Skeletal muscle satellite cell (primary cell): ENCODE results near the gene DUSP16.
"Not testable (repeated sequence)": the region's sequence is repeated elsewhere in the genome, so short reads cannot be mapped to it uniquely, and the experiment has no call there.

Experiments
- H3K27me3 ChIP-seq: 2 replicates; pipeline ENCODE4 v1.7.0; 2013; ENCODE audit warnings: low read length; ENCODE audit not compliant: control insufficient read depth, insufficient read depth
- H3K36me3 ChIP-seq: 2 replicates; pipeline ENCODE4 v1.7.0; 2013; ENCODE audit warnings: mild to moderate bottlenecking, control low read depth, low read length; ENCODE audit not compliant: insufficient read depth
- H3K4me1 ChIP-seq: 2 replicates; pipeline ENCODE4 v1.7.0; 2013; ENCODE audit warnings: low read length; ENCODE audit not compliant: control insufficient read depth, insufficient read depth
- H3K4me2 ChIP-seq: 2 replicates; pipeline ENCODE4 v1.7.0; 2013; ENCODE audit warnings: mild to moderate bottlenecking, low read length
- H3K4me3 ChIP-seq: 2 replicates; pipeline ENCODE4 v1.7.0; 2013; ENCODE audit warnings: low read length
- H3K9ac ChIP-seq: 2 replicates; pipeline ENCODE4 v1.7.0; 2013; ENCODE audit warnings: mild to moderate bottlenecking, low read depth, low read length, moderate library complexity
- H3K9me3 ChIP-seq: replicated peaks from 2 replicates; pipeline ENCODE4 v1.7.0; 2013; ENCODE audit warnings: mild to moderate bottlenecking, control low read depth, low read length

The DUSP16 gene

GRCh38 chr12:12502815-12503151, 59.9 kb downstream of the DUSP16 start:
- no peak overlapping the region for H3K9ac ChIP-seq
- H3K4me3 ChIP-seq = no peak overlapping the region
- no peak overlapping the region for H3K4me2 ChIP-seq
- H3K9me3 ChIP-seq = no peaks in the 10 kb centered on the region
- peaks cover 6% of the 10 kb centered on the region for H3K4me1 ChIP-seq
- H3K36me3 ChIP-seq = no peaks in the 10 kb centered on the region
- H3K27me3 ChIP-seq = no peaks in the 10 kb centered on the region

GRCh38 chr12:12502130-12502814, 60.4 kb downstream of the DUSP16 start:
- H3K4me2 ChIP-seq, H3K9ac ChIP-seq, H3K4me1 ChIP-seq, H3K36me3 ChIP-seq, H3K4me3 ChIP-seq, H3K27me3 ChIP-seq, H3K9me3 ChIP-seq: not testable (repeated sequence)

GRCh38 chr12:12501121-12501520, 61.5 kb downstream of the DUSP16 start:
- H3K4me3 ChIP-seq = no peak overlapping the region
- H3K4me1 ChIP-seq = peaks cover 2% of the 10 kb centered on the region
- no peak overlapping the region for H3K4me2 ChIP-seq
- no peak overlapping the region for H3K9ac ChIP-seq
- no peaks in the 10 kb centered on the region for H3K36me3 ChIP-seq
- no peaks in the 10 kb centered on the region for H3K9me3 ChIP-seq
- H3K27me3 ChIP-seq = no peaks in the 10 kb centered on the region

DNA sequence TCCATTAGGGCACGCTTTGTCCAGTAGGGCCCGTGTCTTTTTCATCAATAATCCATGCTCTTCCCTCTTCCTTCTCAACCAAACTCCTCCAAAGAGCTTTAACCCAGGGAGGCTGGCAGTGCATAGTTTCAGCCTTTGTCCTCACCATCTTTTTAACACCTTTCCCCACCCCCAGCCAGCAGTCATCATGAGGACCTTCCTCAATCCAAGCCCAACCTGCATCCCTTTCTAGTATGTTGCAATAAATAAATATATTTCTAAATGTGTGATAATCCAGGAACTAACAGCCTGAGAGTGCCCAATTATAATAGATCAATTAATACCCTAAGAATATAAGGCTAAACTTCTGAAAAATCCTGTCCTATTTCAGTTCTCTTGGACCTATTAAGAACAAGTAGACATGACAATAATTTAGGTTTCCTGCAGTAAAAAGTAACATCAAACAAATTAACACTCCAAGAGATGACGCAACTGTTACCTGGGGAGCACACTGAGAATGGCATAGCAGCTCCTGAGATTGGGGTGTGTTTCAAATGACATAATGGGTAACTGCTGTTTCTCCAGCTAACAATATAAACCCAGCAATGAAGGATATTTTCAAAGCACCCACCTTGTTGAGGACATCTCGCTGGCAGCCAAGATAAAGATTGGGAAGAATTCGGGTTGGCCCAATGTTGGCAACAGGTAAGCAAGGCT, 62.6 kb downstream of the DUSP16 start:
- Histone ChIP-seq H3K27me3 (no peaks in the 10 kb centered on the region), H3K9me3 (no peaks in the 10 kb centered on the region), H3K4me2 (no peak overlapping the region), H3K4me3 (no peak overlapping the region), H3K36me3 (no peaks in the 10 kb centered on the region), H3K4me1 (no peaks in the 10 kb centered on the region), H3K9ac (no peak overlapping the region)

DNA sequence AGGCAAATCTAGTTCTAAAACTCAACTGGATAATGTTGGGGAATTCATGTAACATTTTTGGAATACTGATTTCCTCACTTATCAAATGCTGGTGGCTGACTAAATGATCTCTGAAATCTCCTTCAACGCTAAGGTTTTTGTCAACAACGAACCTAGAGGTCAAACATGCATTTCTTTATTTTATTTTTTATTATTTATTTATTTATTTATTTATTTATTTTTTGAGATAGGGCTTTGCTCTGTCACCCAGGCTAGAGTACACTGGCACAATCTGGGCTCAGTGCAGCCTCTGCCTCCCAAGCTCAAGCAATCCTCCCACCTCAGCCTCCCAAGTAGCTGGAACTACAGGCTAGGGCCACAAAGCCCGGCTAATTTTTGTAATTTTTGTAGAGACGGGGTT, 64.5 kb downstream of the DUSP16 start:
- Histone ChIP-seq H3K36me3 (no peaks in the 10 kb centered on the region), H3K4me3 (no peak overlapping the region), H3K9me3 (no peaks in the 10 kb centered on the region), H3K27me3 (no peaks in the 10 kb centered on the region), H3K4me1 (no peaks in the 10 kb centered on the region), H3K4me2 (no peak overlapping the region), H3K9ac (no peak overlapping the region)

- Histone ChIP-seq H3K9ac (no peak overlapping the region), H3K9me3 (no peaks in the 10 kb centered on the region), H3K36me3 (no peaks in the 10 kb centered on the region), H3K4me3 (no peak overlapping the region), H3K4me1 (no peaks in the 10 kb centered on the region), H3K27me3 (no peaks in the 10 kb centered on the region), H3K4me2 (no peak overlapping the region)
Observed at GRCh38 chr12:12495536-12495935, 67.1 kb downstream of the DUSP16 start.

- no peaks in the 10 kb centered on the region for H3K27me3 ChIP-seq
- no peaks in the 10 kb centered on the region for H3K4me1 ChIP-seq
- no peak overlapping the region for H3K4me2 ChIP-seq
- H3K4me3 ChIP-seq = no peak overlapping the region
- H3K9me3 ChIP-seq = no peaks in the 10 kb centered on the region
- no peak overlapping the region for H3K9ac ChIP-seq
- no peaks in the 10 kb centered on the region for H3K36me3 ChIP-seq
Observed at GRCh38 chr12:12492547-12492946, 70.1 kb downstream of the DUSP16 start.

DNA sequence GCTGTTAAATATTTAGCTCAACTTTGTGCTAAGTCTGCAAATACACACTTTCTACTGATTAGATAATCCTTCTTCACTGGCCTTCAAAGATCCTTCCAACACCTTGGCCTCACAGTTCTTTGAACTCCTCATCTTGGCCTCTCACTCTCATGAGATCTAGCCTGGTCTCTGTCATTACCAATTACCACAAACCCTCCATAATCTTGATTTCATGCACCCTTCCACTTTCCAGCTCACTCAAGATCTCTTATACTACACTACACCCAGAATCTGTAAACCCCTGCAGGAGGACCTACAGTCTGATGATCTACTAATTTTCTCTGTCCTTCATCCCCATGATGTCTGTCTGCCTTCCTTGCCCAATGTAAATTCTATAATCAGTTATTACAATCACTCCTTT, 71.1 kb downstream of the DUSP16 start:
- no peak overlapping the region for H3K4me3 ChIP-seq
- H3K27me3 ChIP-seq = no peaks in the 10 kb centered on the region
- H3K4me1 ChIP-seq = no peaks in the 10 kb centered on the region
- H3K9me3 ChIP-seq = no peaks in the 10 kb centered on the region
- H3K9ac ChIP-seq = no peak overlapping the region
- no peaks in the 10 kb centered on the region for H3K36me3 ChIP-seq
- H3K4me2 ChIP-seq = no peak overlapping the region

DNA sequence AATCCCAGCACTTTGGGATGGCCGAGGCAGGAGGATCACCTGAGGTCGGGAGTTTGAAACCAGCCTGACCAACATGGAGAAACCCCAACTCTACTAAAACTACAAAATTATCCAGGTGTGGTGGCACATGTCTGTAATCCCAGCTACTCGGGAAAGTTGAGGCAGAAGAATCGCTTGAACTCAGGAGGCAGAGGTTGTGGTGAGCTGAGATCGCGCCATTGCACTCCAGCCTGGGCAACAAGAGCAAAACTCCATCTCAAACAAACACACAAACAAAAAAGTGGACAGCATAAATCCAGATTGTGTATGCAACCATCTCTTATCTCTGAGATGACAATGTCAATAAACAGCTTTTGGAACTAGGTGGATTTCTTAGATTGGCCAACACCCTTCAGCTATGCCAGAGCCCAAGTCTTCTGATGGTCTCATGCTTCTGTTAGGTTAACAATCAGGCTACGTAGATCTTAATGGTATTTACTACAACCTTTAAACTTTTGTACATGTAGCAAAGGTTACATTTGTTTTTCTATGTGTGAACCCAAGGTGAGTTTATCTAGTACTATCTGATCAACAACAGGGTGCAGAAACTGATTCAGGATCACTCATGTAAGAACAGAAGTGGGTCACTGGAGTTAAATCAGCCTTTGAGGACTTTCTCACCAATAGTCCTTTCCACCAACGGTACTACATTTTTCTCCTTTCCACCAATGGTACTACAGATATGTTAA, 73.7 kb downstream of the DUSP16 start:
- no peaks in the 10 kb centered on the region for H3K4me1 ChIP-seq

DNA sequence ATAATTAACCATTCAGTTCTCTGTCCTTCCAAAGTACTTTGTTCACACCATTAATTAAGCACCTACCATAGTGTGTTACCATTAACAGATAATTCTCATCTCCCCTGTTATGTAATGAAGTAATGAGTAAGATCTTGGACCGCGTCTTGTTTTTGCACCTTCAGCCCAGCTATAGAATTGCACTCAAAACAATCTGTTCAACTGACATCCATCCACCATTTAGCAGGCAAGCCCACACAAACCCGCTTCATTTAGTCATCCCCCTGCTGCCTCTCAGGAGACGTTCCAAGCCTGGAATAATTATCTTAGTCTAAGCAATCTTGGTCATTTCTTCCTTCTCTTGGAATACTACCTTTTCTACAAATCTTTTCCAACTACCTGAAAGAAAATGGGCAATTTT, 74.4 kb downstream of the DUSP16 start:
- H3K36me3 ChIP-seq = peaks cover 3% of the 10 kb centered on the region
- H3K9me3 ChIP-seq = no peaks in the 10 kb centered on the region
- no peaks in the 10 kb centered on the region for H3K4me1 ChIP-seq
- no peak overlapping the region for H3K4me3 ChIP-seq
- no peak overlapping the region for H3K9ac ChIP-seq
- H3K27me3 ChIP-seq = no peaks in the 10 kb centered on the region
- H3K4me2 ChIP-seq = no peak overlapping the region

More for the DNA sequence above, 73.7 kb downstream of the DUSP16 start:
- Histone ChIP-seq H3K9me3 (no peaks in the 10 kb centered on the region), H3K36me3 (peaks cover 3% of the 10 kb centered on the region), H3K4me2 (no peak overlapping the region), H3K27me3 (no peaks in the 10 kb centered on the region), H3K4me3 (no peak overlapping the region), H3K9ac (no peak overlapping the region)

DNA sequence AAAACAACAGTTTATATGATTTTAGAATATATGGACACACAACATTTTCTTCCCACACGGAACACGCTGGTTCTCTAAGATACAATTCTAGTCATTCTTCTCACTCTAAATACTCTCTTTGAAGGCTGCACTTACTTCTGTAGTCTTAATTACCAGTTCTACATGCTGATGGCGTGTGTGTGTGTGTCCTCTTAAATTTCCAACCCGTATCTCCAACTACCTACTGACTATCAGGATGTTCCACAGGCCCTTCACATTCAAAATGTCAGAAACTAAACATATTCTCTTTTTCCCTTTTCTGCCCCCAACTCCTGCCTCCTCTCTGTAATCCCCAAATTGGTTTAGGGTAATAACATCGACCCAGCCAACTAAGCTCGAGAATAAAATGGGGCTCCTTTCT, 75.2 kb downstream of the DUSP16 start:
- Histone ChIP-seq H3K36me3 (peaks cover 3% of the 10 kb centered on the region), H3K4me2 (no peak overlapping the region)

More for the DNA sequence above, 75.2 kb downstream of the DUSP16 start:
- Histone ChIP-seq H3K9ac (no peak overlapping the region), H3K27me3 (no peaks in the 10 kb centered on the region), H3K4me3 (no peak overlapping the region), H3K4me1 (no peaks in the 10 kb centered on the region), H3K9me3 (no peaks in the 10 kb centered on the region)
